HG03457 (cell line): Measurements from ENCODE around the gene EXOC4.

Source experiments
- ATAC-seq: cut with Tn5 transposase; IDR thresholded peaks from one replicate; pipeline ENCODE4 v1.9.1; 2021; ENCODE audit warnings: moderate number of reproducible peaks; ENCODE audit not compliant: unreplicated experiment

Gene EXOC4

DNA sequence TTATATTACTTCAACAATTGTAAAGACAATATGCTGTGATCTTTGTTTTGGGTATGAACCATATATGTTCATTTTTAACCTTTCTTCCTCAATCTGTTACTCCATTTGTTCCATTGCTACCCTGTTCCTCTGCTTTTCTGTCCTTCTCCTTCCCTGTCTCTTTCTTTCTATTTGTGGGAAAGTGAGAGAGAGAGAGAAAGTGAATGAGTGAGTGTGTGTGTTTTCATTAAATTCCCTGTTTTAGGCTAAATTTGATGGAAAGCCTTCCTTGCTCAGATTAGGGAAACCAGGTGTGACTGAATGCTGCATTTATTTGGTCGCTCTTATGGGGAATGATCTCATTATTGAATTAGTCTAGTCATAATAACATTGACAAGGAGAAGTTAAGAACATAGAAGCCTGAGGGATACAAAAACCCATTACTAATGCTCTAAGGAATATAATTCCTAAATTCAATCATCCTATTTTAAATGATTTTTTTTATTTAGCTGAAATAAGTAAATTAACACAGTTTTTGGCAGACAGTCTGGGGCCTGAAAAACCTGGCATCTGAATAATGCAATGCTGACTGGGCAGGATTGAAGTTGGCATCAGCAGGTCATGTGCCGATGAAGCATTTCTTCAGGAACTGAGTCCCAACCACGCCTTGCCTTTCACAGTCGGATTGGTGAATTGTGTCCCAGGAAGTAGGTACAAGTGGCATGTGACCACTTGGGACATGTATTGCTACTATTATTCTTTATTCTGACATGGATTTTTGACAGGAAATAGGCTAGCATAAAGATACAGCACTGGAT lies 756.6 kb downstream of the EXOC4 start:
- ATAC-seq: no peak

DNA sequence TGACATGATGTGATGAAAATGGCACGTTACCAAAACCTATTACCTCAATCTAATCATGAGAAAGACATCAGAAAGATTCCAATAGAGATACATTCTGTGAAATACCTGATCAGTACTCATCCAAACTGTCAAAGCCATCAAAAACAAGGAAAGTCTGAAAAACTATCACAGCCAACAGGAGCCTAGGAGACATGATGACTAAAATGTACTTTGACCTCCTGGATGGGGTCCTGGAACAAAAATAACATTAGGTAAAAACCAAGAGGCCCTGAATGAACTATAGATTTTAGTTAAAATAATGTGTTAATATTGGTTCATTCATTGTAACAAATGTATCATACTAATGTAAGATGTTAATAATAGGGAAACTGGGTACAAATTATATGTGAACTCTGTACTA lies 760.4 kb downstream of the EXOC4 start:
- no peak for ATAC-seq

DNA sequence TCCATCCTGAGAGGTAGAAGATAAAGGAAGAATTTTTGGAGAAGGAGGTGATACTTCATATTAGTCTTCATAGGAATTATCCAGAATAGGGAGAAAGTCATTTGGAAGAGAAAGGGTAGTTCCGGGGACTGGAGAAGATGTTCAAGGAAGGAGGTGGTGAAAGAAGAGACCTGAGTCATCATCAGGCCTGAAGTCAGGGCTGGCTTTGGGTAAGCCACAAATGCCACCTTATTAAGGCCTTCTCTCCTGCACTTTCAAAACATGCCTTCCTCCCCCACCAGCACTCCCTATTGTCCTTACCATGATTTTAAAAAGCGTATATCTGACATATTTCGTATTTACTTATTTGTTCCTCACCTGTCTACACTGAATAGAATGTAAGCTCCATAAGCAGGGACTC lies 762.1 kb downstream of the EXOC4 start:
- no peak for ATAC-seq

DNA sequence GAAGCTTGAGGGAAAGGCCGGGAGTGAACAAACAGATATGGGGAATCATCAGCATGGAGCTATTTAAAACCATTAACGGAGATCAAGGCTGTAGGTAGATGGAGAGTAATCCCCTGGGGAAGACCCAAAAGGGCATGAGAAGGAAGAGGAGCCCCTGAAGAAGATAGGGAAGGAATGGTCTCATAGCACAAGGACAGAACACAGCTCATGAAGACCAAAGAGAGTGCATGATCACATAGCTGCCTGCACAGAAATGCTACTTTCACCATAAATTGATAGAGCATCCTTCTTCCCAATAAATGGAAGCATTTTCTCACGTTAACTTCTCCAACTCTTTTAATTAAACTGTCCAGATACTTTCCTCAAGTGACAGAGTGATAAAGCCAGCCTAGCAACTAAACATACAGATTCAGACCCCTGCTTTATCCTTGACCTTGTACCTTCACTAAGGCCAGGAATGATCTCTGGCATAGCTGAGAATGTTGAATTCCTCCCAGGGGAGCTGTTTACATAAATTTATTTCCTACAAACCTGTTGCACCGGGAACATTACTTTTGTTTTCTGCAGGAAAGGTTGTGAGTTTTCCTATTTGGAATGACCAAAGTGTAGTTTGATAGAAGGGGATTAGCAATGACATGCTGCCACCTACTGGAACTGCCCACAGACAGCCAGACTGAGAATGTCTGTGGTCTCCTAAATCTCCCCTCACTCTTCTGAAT lies 763.5 kb downstream of the EXOC4 start:
- no peak for ATAC-seq

DNA sequence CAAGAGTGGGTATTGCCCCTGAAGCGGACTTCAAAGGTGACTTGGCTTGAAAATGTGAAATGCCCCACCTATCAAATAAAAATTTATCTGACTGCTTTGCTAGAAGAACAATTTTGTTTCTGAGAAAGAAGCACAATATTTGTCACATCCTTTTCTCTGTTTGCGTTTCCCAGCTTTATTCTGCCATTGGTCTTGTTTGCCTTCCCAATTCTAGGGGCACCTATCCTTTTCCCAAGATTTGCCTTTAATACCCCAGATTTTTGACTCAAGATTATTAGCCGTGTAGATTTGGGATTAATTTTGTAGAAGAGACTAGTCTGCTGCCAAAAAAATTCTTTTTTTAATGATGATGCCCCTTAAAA lies 764.0 kb downstream of the EXOC4 start:
- no peak for ATAC-seq

DNA sequence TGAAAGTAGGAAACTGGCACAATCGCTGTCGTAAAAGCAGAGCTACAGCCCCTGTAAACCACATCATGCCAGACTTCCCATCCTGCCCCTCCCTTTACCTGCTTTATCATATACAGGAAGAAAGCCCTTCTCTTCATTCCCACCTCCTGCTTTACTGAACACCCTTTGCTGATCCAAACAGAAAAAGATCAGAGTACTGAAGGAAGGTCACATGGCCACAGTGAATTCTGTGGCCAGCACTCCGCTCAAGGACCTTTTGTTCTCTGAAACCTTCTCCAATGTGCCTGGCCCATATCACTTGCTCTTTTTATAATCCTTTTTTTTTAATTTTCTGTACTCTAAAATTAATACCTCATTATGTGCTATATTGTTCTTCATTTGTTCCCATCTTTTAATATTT lies 765.4 kb downstream of the EXOC4 start:
- ATAC-seq: no peak

DNA sequence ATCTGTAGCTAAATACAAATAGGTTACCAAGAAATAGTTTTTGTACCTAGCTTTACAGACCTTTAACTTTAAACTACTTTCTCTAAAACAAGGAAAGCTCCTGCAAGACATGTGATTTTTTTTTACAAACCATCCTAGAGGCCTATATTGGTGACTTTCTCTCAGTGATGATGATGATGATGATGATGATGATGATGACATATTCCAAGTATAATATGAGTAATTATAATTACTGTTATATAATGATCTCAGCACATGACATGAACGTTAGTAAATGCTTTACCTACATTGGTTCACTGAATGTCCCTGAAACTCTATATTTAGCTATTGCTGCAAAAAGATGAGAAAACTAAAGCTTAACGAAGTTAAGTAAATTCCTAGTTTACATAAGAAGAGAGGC lies 766.4 kb downstream of the EXOC4 start:
- no peak for ATAC-seq

DNA sequence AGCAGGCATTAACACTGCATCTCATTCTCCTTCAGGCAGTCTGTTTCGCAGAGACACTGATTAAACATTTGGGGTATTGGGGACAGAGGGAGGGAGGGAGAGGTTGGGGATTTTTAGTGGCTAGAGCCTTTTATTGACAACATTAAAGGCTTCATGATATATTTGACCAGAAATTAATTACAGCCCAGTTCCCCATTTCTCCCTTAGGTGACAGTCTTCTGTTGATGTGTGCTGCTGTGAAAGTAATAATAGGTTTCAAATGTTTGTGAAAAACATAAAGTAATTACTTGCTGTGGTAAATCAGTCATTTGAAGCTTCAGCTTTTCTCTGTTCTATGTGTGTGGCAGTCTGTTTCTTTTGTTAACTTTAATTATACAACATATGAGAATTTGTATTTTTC lies 769.0 kb downstream of the EXOC4 start:
- ATAC-seq: no peak

DNA sequence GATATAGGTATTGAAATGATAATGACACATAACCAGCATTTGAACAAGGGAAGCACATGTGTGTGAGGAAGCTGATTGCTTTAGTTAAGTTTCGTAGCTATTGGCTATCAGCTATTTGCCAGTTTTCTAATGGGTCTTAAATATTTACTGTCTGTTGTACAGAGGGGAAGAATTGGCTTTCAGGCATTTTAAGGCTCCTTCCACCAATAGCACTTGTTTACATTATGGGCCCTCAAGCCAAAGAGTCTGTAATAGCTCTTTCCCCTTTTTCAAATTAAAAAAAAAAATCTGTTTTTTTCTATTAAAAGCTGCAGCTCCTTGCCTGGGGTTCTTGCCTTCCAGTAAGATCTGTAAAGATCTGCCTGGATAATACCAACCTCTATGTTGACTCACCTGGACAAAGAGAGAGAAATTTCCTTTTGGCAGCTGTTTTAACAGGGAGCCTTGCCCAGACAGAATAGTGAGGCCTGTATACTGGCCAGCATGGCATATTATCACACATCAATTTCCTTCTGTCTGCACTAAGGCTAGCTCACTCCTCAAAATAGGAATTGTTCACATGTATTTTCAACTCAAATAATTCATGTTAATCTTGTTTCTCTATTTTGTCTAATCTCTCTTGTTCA lies 769.5 kb downstream of the EXOC4 start:
- no peak for ATAC-seq

DNA sequence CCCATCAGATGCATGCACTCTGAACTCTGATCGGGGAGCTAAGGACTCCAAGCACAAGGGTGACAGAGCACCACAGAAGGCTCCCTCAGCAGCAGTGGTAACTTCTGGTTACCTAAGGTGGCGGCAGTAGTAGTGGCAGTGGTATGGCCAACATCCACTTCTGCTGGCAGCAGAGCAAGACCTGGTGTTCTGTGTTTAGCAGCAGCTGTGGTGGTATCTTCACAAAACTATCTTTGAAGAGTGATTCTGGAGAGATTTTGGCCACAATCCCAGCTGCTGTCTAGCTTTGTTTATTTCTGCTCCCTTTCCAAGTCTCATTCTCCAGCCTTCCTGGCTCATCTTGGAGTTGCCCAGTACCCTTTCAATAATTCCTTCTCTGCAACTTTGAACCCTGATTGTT lies 771.9 kb downstream of the EXOC4 start:
- no peak for ATAC-seq

DNA sequence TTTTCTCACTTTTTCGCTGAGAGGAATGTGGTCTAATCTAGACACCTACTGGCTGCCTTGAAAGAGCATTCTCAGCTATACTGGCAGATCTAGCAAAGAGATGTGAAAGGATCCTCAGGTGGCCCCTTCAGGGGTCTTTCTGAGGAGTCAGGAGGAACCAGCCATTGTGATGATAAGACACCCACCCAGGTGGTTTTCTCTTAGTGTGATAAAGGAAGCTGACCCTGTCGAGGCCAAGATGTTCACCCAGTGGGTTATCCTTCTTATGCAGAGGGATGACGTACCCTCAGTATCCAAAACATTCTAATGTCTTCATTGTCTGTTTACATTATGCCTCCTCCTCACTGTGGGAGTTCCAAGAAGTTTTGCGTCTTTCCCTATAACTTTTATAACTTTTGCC lies 776.0 kb downstream of the EXOC4 start:
- ATAC-seq: no peak

DNA sequence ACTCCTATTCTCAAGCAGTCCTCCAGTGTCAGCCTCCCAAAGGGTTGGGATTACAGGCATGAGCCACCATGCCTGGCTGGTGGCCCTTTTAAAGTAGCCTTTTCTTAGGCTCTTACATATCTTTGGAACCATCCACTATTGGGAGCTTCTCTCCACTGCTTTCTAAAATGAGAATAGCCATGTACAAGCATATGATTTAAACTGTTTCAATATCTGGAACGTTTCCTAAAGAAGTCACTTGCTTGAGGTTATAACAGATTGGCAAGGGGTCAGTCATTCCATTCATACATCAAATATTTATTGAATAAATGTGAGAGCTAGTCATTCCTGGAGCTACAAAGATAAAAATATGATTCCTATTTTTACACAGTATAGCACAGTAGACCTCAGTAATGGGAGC lies 776.9 kb downstream of the EXOC4 start:
- ATAC-seq: no peak

DNA sequence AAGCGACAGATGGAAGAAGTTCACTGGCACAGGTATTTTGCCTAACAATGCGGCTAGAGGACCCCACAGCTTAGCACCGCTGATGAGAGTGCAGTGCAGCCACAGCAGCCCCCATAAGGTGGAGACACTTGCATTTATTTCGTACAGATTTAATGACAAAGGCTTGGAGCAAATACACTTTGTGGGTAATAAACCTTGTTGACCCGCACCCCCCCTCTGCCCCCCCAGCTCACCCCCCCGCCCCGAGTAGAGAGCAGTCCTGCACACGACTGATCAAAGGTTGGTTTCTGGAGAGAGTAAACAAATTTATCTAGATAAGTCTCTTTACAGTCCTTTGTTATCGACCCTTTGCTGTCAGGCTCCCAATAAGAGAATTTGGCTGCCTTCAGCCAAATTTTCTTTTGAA lies 777.6 kb downstream of the EXOC4 start:
- no peak for ATAC-seq

DNA sequence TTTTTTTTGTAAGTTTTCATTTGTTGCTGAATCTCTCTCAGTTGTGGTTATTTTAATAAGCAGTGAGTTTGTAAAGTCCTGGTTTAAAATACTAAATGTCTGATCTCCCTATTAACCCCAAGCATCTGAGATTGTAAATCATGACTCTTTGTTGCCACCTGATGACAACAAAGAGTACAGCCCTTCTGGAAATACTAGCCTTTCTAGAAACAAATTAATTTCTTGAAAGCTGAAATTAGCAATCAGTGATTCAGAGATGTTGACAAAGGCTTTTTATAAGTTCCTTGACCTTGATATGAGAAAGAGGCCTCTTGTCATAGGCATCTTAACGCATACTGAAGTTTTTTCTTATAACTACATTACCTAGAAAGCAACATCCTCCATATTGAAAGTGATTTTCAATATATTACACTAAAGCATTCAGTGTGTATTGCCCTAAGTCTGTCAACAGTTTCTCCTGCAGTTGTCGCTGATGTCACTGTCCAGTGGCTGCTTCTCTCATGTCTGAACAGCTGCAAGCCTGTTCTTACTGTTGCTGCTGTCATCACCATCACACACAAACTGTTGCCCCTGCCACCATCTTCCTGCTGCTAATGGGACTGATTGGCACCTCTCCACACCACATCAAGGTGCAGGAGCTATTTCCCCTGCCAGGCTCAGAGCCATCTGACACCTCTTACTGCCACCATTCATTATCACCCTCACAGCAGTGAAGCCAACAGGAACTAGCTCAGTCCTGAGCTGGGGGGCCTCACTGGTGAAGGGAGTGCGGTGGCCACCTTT lies 779.1 kb downstream of the EXOC4 start:
- no peak for ATAC-seq

DNA sequence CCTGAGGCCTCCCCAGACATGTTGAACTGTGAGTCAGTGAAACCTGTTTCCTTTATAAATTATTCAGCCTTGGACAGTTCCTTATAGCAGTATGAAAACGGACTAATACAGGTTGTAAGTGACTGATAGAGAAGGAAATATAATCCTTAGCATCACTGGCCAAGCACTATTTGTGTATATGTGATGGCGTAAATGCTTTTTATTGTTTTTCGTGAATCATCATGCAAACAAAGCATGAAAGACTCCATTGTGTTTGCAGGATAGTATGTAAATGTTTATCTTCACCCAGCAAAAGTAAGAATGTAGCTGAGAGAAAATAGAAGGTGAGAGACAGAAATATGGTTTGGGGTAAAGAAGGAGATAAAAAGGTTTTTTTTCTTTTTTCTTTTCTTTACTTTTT lies 781.8 kb downstream of the EXOC4 start:
- ATAC-seq: no peak

DNA sequence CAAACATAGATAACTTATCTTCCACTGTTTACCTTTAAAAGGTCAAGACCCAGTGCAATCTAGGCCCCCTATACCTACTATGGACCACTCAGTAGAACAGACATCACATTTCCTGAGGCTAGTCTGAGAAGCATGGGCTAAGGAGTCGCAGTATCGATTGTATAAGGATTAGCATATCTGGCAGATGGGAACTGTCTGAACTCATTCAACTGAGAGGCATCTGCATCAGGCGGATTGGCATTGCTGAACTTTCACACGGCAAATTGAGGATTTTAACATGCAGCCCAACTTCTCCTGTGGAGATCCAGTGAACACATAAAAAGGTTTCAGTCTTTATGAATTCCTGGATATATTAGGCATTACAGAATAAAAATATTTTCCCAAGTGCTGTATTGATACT lies 785.1 kb downstream of the EXOC4 start:
- no peak for ATAC-seq

DNA sequence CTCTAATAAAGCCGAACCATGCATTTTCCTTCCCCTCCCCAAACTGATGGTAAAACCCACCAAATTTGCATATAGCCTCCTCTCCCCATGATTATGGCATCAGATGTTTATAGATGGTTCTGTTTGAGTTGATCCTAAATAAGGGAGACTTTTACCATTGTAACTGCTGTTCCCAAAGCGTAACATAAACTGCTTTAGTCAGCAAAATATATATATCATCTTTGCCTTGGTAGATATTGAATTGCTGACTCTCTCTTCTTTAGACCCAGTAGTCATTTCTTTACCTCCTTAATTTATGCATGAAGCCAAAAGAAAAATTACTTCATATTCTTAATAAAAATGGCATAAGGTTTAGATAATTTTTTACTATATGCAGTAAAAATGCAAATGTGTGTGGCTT lies 788.1 kb downstream of the EXOC4 start:
- no peak for ATAC-seq

DNA sequence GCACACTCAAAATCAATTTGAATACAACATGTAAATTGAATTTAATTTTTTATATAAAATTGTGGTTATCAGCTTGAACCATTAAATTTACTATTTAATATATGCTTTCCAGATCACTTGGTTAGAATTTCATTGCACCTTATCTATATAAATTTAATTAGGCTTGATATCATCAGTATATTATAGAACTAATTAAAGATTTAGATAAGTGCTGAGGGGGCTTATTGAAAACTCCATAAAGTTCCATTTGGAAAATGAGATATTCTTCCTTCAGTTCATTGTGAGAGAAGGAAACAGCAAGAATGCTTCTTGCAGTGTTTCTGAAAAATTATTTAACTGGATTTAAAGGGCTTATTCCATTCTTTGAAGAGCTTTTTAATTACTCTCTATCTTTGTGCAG lies 788.6 kb downstream of the EXOC4 start:
- ATAC-seq: no peak

DNA sequence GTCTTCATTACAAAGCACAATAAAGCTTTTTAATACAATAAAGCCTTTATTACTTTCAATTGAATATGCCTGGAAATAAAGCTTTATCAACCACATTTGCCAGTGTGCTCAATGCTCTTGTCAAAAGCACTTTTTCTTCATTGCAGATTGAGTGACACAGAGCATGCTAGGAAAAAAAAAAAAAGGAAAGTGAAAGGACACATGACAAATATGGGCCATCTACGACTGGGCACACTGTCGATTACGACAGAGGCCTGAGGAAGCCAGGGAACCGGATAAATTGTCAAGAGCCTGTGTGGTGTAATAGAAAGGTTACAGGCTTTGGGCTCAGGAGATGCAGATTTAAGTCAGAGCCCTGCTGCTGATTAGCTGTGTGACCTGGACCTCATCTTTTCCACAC lies 789.4 kb downstream of the EXOC4 start:
- ATAC-seq: no peak

DNA sequence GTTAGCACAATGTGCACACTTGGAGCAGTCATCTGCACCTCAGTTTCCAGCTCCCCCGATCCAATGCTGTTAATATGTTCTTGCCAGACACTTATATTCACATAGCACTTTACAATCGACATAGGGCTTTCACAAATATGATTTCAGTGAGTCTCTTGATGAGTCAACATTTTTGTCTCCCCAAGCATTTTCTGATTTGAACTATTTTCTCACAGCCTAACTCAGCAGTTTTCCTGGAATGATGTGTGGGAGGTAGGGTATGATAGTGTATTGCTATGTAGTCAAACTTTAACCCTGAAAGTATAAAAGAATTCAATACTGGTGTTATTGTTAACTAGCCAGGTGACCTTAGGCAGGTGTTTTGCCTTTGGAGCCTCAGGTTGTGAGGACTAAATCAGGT lies 791.8 kb downstream of the EXOC4 start:
- ATAC-seq: no peak

DNA sequence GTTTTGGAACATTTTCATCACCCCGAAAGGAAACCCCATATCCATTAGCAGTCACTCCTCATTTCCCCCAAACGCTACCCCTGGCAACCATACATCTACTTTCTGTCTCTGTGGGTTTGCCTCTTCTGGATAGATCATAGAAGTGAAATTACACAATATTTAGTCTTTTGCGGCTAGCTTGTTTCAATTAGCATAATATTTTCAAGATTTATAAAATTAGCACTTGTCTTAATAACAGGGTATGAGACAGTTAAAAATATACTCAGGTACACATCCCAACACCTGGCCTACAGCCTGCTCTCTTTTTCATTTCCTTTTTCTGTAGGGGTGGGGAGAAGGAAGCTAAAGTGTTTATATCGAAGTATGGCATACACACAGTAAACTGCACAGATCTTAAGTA lies 792.8 kb downstream of the EXOC4 start:
- no peak for ATAC-seq
